ENCODE results near the gene CDH8.

GRCh38 chr16:61934601-61935000 lies 101.6 kb downstream of the CDH8 start:
- no peak for TF ChIP-seq CTCF (conservative IDR thresholded peaks at IDR 0.05 in 1 of 2, IDR thresholded peaks at IDR 0.05 in 1 of 2; ENCODE audit: low read depth in 1 of 2, low read length in 2 of 2)
- no peak for TF ChIP-seq EZH2 (IDR thresholded peaks at IDR 0.05; ENCODE audit: low read length, missing control alignments)
